Thymus (tissue), 11 donors: ENCODE measurements around the gene CDC42BPB. TPM values are rescaled to one million over a fixed set of nuclear protein-coding genes. Genes with fewer than 3 reads are reported as not detected.

Experiments used
- DNase-seq, 9 donors: peaks; one replicate each; pipeline ENCODE4 v3.0.0-alpha.2; 2013; ENCODE audit warnings: low spot score in 9 of 9, low read depth in 6 of 9, missing footprints in 1 of 9
- H3K27ac ChIP-seq, 2 donors: one replicate each; pipeline ENCODE4 v1.5.1; 2013; ENCODE audit warnings: control low read depth in 1 of 2, low read depth in 1 of 2, low read length in 1 of 2, mild to moderate bottlenecking in 1 of 2, moderate library complexity in 1 of 2
- H3K27me3 ChIP-seq, 2 donors: one replicate each; pipeline ENCODE4 v1.5.1; 2013; ENCODE audit warnings: low read length in 1 of 2; ENCODE audit not compliant: control insufficient read depth in 2 of 2, insufficient read depth in 1 of 2
- H3K36me3 ChIP-seq, 2 donors: one replicate each; pipeline ENCODE4 v1.5.1; 2013; ENCODE audit warnings: low read length in 1 of 2, mild to moderate bottlenecking in 1 of 2, moderate library complexity in 1 of 2; ENCODE audit not compliant: control insufficient read depth in 2 of 2, insufficient read depth in 2 of 2
- H3K4me1 ChIP-seq, 2 donors: one replicate each; pipeline ENCODE4 v1.5.1; 2013; ENCODE audit warnings: low read length in 2 of 2; ENCODE audit not compliant: control insufficient read depth in 2 of 2, insufficient read depth in 2 of 2
- H3K4me3 ChIP-seq, 2 donors: one replicate each; pipeline ENCODE4 v1.5.1; 2013; ENCODE audit warnings: low read length in 2 of 2, control low read depth in 1 of 2, mild to moderate bottlenecking in 1 of 2
- H3K9me3 ChIP-seq, 2 donors: one replicate each; pipeline ENCODE4 v1.5.1; 2013; ENCODE audit warnings: low read length in 1 of 2, mild to moderate bottlenecking in 1 of 2; ENCODE audit not compliant: control insufficient read depth in 2 of 2, insufficient read depth in 1 of 2
- WGBS: extraction: QIAGEN DNeasy Blood & Tissue Kit; methylation state at CpG from one replicate; pipeline ENCODE4 v1.1.7; 2013; 5-methylcytosine and 5-hydroxymethylcytosine counted together
- polyA plus RNA-seq: library from polyadenylated mRNA; stranded (reverse); fragments of 200-250 nt; gene quantifications from one replicate; pipeline ENCODE4 v1.2.3, GENCODE V29; 2013
- total RNA-seq: library from RNA; stranded (reverse); fragments of 120-200 nt; gene quantifications from one replicate; pipeline ENCODE4 v1.2.4, GENCODE V29; 2013
- donor health status: healthy.

The CDC42BPB gene
- total and polyA plus RNA-seq, 2 donors, result 7.6 to 16.3 TPM

DNA sequence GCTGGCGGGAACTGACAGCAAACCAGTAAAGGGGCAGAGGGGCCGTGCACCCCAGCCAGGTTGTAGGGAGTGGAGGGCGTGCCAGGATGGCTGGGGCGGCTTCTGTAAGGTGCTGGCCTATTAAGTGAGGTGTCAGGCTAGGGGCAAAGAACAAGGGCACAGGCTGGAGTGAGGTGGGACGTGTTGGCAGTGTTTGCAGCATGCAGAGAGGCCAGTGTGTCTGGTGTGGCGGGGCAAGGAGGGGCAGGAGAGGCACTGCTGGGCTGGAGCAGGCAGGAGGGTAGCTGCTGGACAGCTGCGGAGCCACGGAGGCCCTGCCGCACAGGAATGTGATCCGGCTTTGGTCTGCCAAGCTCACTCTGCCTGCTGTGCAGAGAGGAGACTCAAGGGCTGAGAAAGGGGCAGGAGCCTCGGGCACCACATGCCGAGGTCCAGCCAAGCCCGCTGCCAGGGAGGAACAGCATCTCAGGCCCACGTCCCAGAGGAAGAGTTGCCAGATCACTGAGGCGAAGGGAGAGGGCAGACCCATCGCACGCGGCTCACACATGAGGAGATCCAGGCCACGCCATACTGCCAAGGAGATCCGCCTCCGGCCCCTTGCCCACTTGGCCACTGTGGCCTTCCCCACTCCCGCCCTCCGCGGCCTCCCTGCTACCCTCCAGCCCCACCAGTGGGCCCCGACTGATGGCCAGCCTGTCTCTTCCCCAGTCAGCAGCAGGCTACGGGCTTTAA, 88.1 kb downstream of the CDC42BPB start:
- WGBS, result 96% methylated on average over 26 of the region's 26 CpGs
- Histone ChIP-seq H3K9me3 (peaks cover 0 to 1% of the 10 kb centered on the region in 2 donors), H3K4me3 (no peak overlapping the region), H3K27ac (no peak overlapping the region), H3K27me3 (no peaks in the 10 kb centered on the region), H3K4me1 (no peaks in the 10 kb centered on the region), H3K36me3 (no peaks in the 10 kb centered on the region)
- no peak for DNase-seq

DNA sequence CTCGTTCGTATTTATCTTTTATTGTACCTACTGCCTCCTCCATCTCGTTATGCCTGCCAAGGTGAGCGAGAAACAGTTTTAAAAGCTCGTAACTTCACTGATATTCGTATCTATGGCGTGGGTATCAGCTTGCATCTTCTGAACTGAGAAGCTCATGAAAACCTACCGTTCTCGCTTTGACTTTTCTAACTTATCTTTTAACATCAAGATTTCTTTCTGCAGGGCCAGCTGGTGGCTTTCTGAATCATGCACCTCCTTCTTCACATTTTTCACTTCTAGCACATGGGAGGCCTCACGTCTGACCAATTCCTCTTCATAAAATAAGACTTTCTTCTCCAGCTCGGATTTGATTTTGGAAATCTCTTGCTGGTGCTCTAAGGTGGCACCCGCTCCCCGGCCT, 89.0 kb downstream of the CDC42BPB start:
- 97% methylated on average over 13 of the region's 13 CpGs for WGBS
- H3K27me3 ChIP-seq, result no peaks in the 10 kb centered on the region
- DNase-seq, result no peak
- no peaks in the 10 kb centered on the region for H3K36me3 ChIP-seq
- no peak overlapping the region for H3K4me3 ChIP-seq
- no peak overlapping the region for H3K27ac ChIP-seq
- no peaks in the 10 kb centered on the region for H3K4me1 ChIP-seq
- H3K9me3 ChIP-seq, result no peaks in the 10 kb centered on the region

DNA sequence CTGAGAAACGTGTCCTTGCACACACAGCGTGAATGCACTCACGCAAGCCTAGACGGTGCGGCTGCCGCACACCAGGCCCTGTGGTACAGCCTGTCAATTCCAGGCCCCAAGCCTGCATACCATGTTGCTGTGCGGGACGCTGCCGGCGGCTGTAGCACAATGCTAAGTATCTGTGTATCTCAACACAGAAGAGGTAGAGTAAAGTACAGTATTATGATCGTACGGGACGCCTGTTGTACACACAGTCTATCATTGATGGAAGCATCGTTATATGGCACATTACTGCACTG, 89.9 kb downstream of the CDC42BPB start:
- Histone ChIP-seq H3K4me1 (no peaks in the 10 kb centered on the region), H3K36me3 (no peaks in the 10 kb centered on the region), H3K9me3 (no peaks in the 10 kb centered on the region), H3K27me3 (no peaks in the 10 kb centered on the region), H3K4me3 (no peak overlapping the region), H3K27ac (no peak overlapping the region)
- 98% methylated on average over 14 of the region's 14 CpGs for WGBS
- no peak for DNase-seq

DNA sequence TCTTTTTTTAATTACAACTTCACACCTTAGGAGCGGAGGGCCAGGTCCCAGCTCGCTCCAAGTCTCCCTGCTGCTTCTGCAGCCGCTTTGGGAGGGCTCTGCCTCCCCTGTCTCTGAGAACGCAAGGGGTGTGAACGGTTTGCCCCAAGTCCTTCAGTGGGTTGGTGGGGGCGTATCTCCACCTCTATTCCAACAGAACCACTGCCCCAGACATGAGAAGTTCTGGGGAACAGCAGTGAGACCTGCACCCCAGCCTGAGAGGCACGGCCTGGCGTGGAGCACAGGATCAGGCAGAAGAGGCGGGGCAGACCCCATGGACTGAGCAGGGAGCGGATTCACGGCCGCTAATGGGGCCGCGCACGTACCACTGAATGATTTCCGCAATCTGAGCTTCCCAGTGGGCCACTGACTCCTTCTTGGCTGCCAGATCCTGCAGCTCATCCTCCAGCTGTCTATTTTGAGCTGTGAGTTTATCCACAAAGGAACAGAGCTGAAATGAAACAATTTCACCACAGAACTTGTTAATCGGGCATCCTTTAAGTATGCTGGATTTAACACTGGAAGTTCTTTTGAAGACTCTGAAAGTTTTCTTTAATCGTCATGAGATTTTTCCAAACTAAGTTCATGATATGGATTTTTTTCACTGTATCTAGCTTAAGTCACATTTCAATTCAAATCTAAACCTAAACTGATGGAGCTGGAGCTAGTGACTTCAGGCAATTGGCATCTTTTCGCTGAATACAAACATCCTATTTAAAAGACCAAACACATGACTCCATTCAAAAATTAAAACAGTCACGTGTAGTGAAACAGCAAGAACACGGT, 90.5 kb downstream of the CDC42BPB start:
- no peaks in the 10 kb centered on the region for H3K36me3 ChIP-seq
- no peak for DNase-seq
- H3K4me1 ChIP-seq, result no peaks in the 10 kb centered on the region
- H3K27me3 ChIP-seq, result no peaks in the 10 kb centered on the region
- H3K4me3 ChIP-seq, result no peak overlapping the region
- H3K9me3 ChIP-seq, result no peaks in the 10 kb centered on the region
- 92% methylated on average over 21 of the region's 21 CpGs for WGBS
- H3K27ac ChIP-seq, result no peak overlapping the region

DNA sequence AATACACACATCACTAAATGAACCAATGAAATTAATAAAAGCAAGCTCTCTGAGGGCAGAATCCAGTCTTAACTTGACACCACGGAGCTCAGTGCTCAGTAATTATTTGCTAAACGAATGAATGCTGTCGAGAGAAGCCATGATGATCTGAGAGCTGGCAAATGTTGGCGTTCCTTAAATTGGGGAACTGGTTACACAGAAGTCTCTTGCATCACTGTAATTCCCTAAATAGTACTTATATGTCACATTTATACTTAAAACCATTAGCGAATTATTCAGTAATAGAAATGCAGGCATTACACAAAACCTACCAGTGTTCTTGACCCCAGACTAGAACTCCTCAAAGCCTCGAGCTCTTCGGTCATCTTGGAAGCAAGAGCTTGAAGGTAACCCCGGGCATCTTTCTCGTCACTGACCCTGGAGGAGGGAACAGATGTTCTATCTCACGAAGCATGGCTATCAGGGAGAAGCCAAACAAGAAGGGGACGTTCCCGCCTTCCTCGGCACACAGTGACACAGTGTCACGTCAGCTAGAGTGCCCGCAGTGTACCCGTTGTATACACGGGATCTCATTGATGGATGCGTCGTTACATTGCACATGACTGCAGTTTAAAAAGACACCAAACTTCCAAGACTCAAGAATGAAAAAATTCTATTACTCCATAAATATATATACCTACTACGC, 91.2 kb downstream of the CDC42BPB start:
- DNase-seq, result no peak
- Histone ChIP-seq H3K4me1 (no peaks in the 10 kb centered on the region), H3K4me3 (no peak overlapping the region), H3K27me3 (no peaks in the 10 kb centered on the region), H3K27ac (no peak overlapping the region), H3K36me3 (no peaks in the 10 kb centered on the region), H3K9me3 (no peaks in the 10 kb centered on the region)
- WGBS, result 98% methylated on average over 20 of the region's 20 CpGs

DNA sequence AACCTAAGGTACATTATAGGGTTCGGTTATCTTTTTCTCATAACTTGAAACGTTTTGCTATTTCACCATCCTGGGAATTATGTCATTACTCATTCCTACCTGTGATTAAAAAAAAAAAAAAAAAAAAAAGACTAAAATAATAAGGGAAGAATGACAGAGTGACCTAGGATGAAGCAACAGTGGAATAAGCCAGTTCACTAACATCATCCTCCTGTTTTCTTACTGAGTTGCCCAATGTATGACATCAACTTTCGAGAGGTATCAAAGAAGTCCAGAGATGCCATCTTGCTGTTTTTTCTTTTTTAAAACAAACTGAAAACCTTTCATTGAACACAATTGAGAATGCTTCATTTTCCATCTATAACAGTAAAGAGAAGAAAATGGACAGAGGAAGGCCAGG, 92.1 kb downstream of the CDC42BPB start:
- H3K27ac ChIP-seq, result no peak overlapping the region
- no peaks in the 10 kb centered on the region for H3K9me3 ChIP-seq
- no peaks in the 10 kb centered on the region for H3K36me3 ChIP-seq
- 95% methylated on average over 3 of the region's 3 CpGs for WGBS
- DNase-seq, result no peak
- H3K4me1 ChIP-seq, result no peaks in the 10 kb centered on the region
- no peaks in the 10 kb centered on the region for H3K27me3 ChIP-seq
- no peak overlapping the region for H3K4me3 ChIP-seq

DNA sequence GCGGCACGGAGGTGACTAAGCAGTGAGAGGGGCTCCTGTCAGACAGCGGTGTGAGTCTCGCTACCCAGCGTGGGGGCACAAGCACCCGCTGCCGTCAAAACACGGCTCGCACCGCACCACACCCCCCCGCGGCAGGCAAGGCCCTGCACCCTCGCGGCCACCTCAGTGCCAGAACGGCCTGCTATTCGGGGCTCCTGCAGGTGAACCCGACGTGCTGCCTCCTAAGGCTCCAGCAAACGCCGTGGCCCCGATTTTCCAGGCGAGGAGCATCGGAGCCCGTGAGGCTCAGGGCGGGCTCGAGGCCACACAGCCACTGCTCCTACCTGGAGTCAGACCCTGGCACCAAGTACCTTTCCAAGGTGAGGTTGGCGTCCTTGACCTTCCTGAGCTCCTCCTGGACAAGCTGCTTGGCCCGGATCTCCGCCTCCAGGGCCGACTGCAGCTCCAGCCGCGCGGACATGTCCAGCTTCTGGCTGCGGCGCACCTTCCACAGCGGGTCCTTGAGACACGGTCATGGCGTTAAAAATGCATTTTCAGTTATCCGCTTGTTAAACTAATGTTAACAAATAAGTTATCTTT, 93.1 kb downstream of the CDC42BPB start:
- no peaks in the 10 kb centered on the region for H3K9me3 ChIP-seq
- WGBS, result 98% methylated on average over 39 of the region's 39 CpGs
- no peaks in the 10 kb centered on the region for H3K4me1 ChIP-seq
- DNase-seq, result no peak
- H3K27me3 ChIP-seq, result no peaks in the 10 kb centered on the region
- H3K36me3 ChIP-seq, result no peaks in the 10 kb centered on the region
- no peak overlapping the region for H3K27ac ChIP-seq
- no peak overlapping the region for H3K4me3 ChIP-seq

DNA sequence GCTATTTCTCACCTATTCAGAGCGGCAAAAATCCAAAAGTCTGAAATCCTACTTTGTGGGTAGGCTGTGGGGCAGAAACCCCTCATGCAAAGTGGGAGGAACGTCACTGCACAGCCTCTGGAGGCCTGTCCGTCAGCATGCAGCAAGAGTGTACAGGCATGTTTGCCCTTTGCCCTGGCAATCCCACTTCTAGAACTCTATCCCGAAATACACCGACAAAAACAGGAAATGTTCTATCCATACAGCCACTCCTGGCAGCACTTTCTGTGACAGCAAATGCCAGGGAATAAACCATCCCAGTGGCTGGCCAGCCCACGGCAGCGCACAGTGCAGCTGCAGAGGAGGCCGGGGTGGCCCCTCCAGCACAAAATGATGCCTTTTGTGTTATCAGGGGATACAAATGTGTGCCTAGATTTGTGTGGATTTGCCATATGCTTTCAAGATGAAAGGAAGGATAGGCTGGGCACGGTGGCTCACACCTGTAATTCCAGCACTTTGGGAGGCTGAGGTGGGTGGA, 95.2 kb downstream of the CDC42BPB start:
- Histone ChIP-seq H3K4me3 (no peak overlapping the region), H3K27me3 (no peaks in the 10 kb centered on the region), H3K9me3 (no peaks in the 10 kb centered on the region), H3K4me1 (no peaks in the 10 kb centered on the region), H3K36me3 (no peaks in the 10 kb centered on the region), H3K27ac (no peak overlapping the region)
- 96% methylated on average over 9 of the region's 9 CpGs for WGBS
- no peak for DNase-seq

DNA sequence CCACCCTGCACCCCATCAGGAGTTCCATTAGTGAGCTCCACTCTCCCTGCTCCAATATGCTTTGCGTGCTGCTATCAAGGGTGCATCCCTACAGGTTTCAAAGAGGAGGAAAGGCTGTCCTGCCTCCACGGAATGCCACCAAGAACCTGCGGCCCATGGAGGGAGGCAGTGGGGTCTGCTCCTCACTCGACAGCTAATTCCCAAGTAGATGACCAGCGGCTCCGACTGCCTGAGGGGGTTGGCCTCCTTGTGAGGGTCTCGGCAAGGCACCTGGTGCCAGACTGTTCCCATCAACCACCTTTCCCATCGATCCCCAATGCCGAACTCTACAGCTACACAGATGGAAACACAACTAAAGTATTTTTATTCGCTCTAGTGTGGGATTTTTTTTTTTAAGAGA, 98.9 kb downstream of the CDC42BPB start:
- Histone ChIP-seq H3K27ac (no peak overlapping the region), H3K9me3 (no peaks in the 10 kb centered on the region), H3K4me1 (peaks cover 0 to 1% of the 10 kb centered on the region in 2 donors), H3K27me3 (no peaks in the 10 kb centered on the region), H3K4me3 (no peak overlapping the region), H3K36me3 (no peaks in the 10 kb centered on the region)
- 98% methylated on average over 10 of the region's 10 CpGs for WGBS
- no peak for DNase-seq
